HT-29 (cell line): ENCODE results near the gene HOXC6. TPM values are rescaled to one million over a fixed set of nuclear protein-coding genes. Genes with fewer than 3 reads are reported as not detected.
A peak's percentile ranks its signal among the peaks of the same experiment; 100 is the strongest.

Experiments
- DNase-seq: peaks from one replicate; pipeline ENCODE4 v3.0.0-alpha.2; 2015; ENCODE audit warnings: low spot score
- total RNA-seq: library from RNA; depleted of rRNA; stranded (reverse); fragments of >200 nt; shearing (Covaris generic); gene quantifications from 2 replicates; pipeline ENCODE4 v1.2.3, GENCODE V29; 2014; rRNA removed

Gene HOXC6
- 1.4 and 1.6 TPM in 2 replicates for total RNA-seq

- DNase-seq, result peak; percentile 59
These were observed at the start of gene HOXC6 for GRCh38 chr12:54028314-54029201. Gene HOXC6, plus strand, starts transcription at chr12:54028440. Its CDS starts 82 bp downstream, at chr12:54028522.

- DNase-seq, result peak; percentile 92
These were observed 49.5 kb upstream of the HOXC6 start for GRCh38 chr12:53978477-53979356.

- DNase-seq, result no peak
These were observed 48.0 kb upstream of the HOXC6 start for GRCh38 chr12:53980104-53980801.

GRCh38 chr12:53980802-53981496 lies 47.3 kb upstream of the HOXC6 start:
- no peak for DNase-seq

GRCh38 chr12:53981634-53982565 lies 46.3 kb upstream of the HOXC6 start:
- DNase-seq, result no peak

- no peak for DNase-seq
These were observed 45.3 kb upstream of the HOXC6 start for GRCh38 chr12:53982648-53983567.

- no peak for DNase-seq
These were observed 44.7 kb upstream of the HOXC6 start for GRCh38 chr12:53983568-53983949.

- DNase-seq, result no peak
These were observed 44.2 kb upstream of the HOXC6 start for GRCh38 chr12:53983950-53984572.

- peak; percentile 61 for DNase-seq
These were observed 43.1 kb upstream of the HOXC6 start, which contains the start of gene HOXC10 for GRCh38 chr12:53984901-53985691. Gene HOXC10, plus strand, starts transcription at chr12:53985146. Its CDS starts 114 bp downstream, at chr12:53985260.

GRCh38 chr12:53985692-53985993 lies 42.6 kb upstream of the HOXC6 start:
- no peak for DNase-seq

GRCh38 chr12:53985994-53986685 lies 42.1 kb upstream of the HOXC6 start:
- no peak for DNase-seq

GRCh38 chr12:53986686-53987483 lies 41.4 kb upstream of the HOXC6 start:
- no peak for DNase-seq

- DNase-seq, result no peak
These were observed 40.4 kb upstream of the HOXC6 start for GRCh38 chr12:53987787-53988230.

- no peak for DNase-seq
These were observed 39.6 kb upstream of the HOXC6 start for GRCh38 chr12:53988541-53989226.
